ENCODE results near the gene OR2T1. TPM values are rescaled to one million over a fixed set of nuclear protein-coding genes. Genes with fewer than 3 reads are reported as not detected.
"Not testable (repeated sequence)": the region's sequence is repeated elsewhere in the genome, so short reads cannot be mapped to it uniquely, and the experiment has no call there.

The OR2T1 gene
- total and polyA plus RNA-seq, 7 experiments from 2014 or later = not detected

GRCh38 chr1:248431683-248432082 is 28.8 kb downstream of the OR2T1 start:
- intact Hi-C loops (cut with micrococcal nuclease); H3K27me3 Mint-ChIP-seq; H3K9me3 ChIP-seq (ENCODE audit: control insufficient read depth in 2 of 3, low read length in 3 of 3); H3K36me3 ChIP-seq (ENCODE audit: control insufficient read depth in 2 of 3, insufficient read depth in 3 of 3, low read length in 3 of 3); CTCF ChIA-PET; POLR2A ChIA-PET; H3K27me3 ChIP-seq (ENCODE audit: control insufficient read depth in 2 of 2, insufficient read depth in 2 of 2, low read length in 2 of 2); H3K9me3 Mint-ChIP-seq; DNase-seq; H3K4me1 ChIP-seq (ENCODE audit: control insufficient read depth in 2 of 2, insufficient read depth in 2 of 2, low read length in 2 of 2); H3K4me1 Mint-ChIP-seq; H3K4me3 ChIP-seq (ENCODE audit: low read length); H3K4me3 Mint-ChIP-seq; H3K36me3 Mint-ChIP-seq; H3K27ac Mint-ChIP-seq; H3K27ac ChIP-seq (ENCODE audit: low read depth, low read length); ATAC-seq: not testable (repeated sequence)

DNA sequence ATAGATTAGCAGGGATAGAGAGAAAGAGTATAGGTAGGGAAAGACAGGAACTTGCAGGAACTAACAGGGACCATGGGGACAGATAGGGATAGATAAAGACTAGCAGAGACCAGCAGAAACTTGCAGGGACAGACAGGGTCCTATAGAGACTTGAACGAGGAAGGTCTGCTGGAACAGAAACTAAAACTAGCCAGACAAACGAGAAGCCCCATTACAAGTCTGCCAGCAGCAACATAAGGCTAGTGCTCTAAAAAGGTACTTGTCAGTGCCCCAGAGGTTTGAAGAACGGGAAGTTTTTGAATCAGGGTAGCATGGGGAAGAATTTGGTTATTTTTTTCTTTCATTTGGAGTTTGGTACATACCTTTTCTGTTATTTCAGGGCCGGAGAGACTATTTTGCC is 29.4 kb downstream of the OR2T1 start:
- H3K4me3 Mint-ChIP-seq; H3K9me3 Mint-ChIP-seq; H3K4me1 Mint-ChIP-seq; H3K4me1 ChIP-seq (ENCODE audit: control insufficient read depth in 2 of 2, insufficient read depth in 2 of 2, low read length in 2 of 2); H3K27ac ChIP-seq (ENCODE audit: low read depth, low read length); ATAC-seq; CTCF ChIA-PET; H3K4me3 ChIP-seq (ENCODE audit: low read length); H3K27me3 ChIP-seq (ENCODE audit: control insufficient read depth in 2 of 2, insufficient read depth in 2 of 2, low read length in 2 of 2); H3K27me3 Mint-ChIP-seq; POLR2A ChIA-PET; H3K27ac Mint-ChIP-seq; intact Hi-C loops (cut with micrococcal nuclease); H3K9me3 ChIP-seq (ENCODE audit: control insufficient read depth in 2 of 3, low read length in 3 of 3); H3K36me3 ChIP-seq (ENCODE audit: control insufficient read depth in 2 of 3, insufficient read depth in 3 of 3, low read length in 3 of 3); H3K36me3 Mint-ChIP-seq; DNase-seq: not testable (repeated sequence)

- DNase-seq; H3K4me3 ChIP-seq (ENCODE audit: low read length); H3K4me3 Mint-ChIP-seq: not testable (repeated sequence)
Observed at GRCh38 chr1:248433811-248434415, 31.1 kb downstream of the OR2T1 start.

GRCh38 chr1:248434913-248435312 is 32.1 kb downstream of the OR2T1 start:
- ATAC-seq; H3K36me3 Mint-ChIP-seq; H3K4me1 Mint-ChIP-seq; H3K9me3 Mint-ChIP-seq; intact Hi-C loops (cut with micrococcal nuclease); H3K4me3 Mint-ChIP-seq; H3K4me3 ChIP-seq (ENCODE audit: low read length); H3K27ac ChIP-seq (ENCODE audit: low read depth, low read length); H3K27me3 Mint-ChIP-seq; H3K27me3 ChIP-seq (ENCODE audit: control insufficient read depth in 2 of 2, insufficient read depth in 2 of 2, low read length in 2 of 2); CTCF ChIA-PET; POLR2A ChIA-PET; H3K36me3 ChIP-seq (ENCODE audit: control insufficient read depth in 2 of 3, insufficient read depth in 3 of 3, low read length in 3 of 3); H3K27ac Mint-ChIP-seq; DNase-seq; H3K9me3 ChIP-seq (ENCODE audit: control insufficient read depth in 2 of 3, low read length in 3 of 3); H3K4me1 ChIP-seq (ENCODE audit: control insufficient read depth in 2 of 2, insufficient read depth in 2 of 2, low read length in 2 of 2): not testable (repeated sequence)

More at GRCh38 chr1:248433811-248434415, 31.1 kb downstream of the OR2T1 start:
- H3K4me1 Mint-ChIP-seq; H3K36me3 Mint-ChIP-seq; H3K27ac ChIP-seq (ENCODE audit: low read depth, low read length); CTCF ChIA-PET; ATAC-seq; H3K9me3 Mint-ChIP-seq; H3K27me3 ChIP-seq (ENCODE audit: control insufficient read depth in 2 of 2, insufficient read depth in 2 of 2, low read length in 2 of 2); H3K36me3 ChIP-seq (ENCODE audit: control insufficient read depth in 2 of 3, insufficient read depth in 3 of 3, low read length in 3 of 3); H3K4me1 ChIP-seq (ENCODE audit: control insufficient read depth in 2 of 2, insufficient read depth in 2 of 2, low read length in 2 of 2); POLR2A ChIA-PET; H3K27me3 Mint-ChIP-seq; intact Hi-C loops (cut with micrococcal nuclease); H3K9me3 ChIP-seq (ENCODE audit: control insufficient read depth in 2 of 3, low read length in 3 of 3); H3K27ac Mint-ChIP-seq: not testable (repeated sequence)

DNA sequence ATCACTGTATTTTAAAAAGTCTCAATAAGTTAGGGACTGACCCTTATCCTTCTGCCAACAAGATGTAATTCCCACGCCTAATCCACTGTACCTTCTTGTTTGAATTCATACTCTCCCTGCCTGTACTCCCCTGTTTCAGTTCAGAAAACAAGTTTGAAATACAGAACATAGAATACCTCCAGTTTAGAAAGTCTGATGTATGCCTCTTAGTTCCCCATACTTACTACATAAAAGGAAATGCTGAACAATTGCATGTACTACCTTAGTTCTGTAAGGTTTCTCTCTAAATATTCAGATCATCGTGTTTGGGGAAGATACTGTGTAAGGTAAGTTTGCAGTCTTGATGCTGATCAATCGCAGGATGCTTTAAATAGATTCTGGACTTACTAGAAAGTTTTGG is 33.5 kb downstream of the OR2T1 start:
- H3K4me1 ChIP-seq (ENCODE audit: control insufficient read depth in 2 of 2, insufficient read depth in 2 of 2, low read length in 2 of 2); H3K4me3 Mint-ChIP-seq; H3K27ac ChIP-seq (ENCODE audit: low read depth, low read length); H3K36me3 Mint-ChIP-seq; H3K36me3 ChIP-seq (ENCODE audit: control insufficient read depth in 2 of 3, insufficient read depth in 3 of 3, low read length in 3 of 3); CTCF ChIA-PET; H3K27me3 Mint-ChIP-seq; ATAC-seq; H3K27ac Mint-ChIP-seq; H3K9me3 ChIP-seq (ENCODE audit: control insufficient read depth in 2 of 3, low read length in 3 of 3); H3K9me3 Mint-ChIP-seq; intact Hi-C loops (cut with micrococcal nuclease); H3K4me1 Mint-ChIP-seq; DNase-seq; H3K4me3 ChIP-seq (ENCODE audit: low read length); POLR2A ChIA-PET; H3K27me3 ChIP-seq (ENCODE audit: control insufficient read depth in 2 of 2, insufficient read depth in 2 of 2, low read length in 2 of 2): not testable (repeated sequence)

GRCh38 chr1:248438668-248439067 is 35.8 kb downstream of the OR2T1 start:
- not testable (repeated sequence) for H3K4me1 Mint-ChIP-seq

GRCh38 chr1:248439283-248439682 is 36.4 kb downstream of the OR2T1 start:
- H3K9me3 Mint-ChIP-seq; H3K4me3 Mint-ChIP-seq; DNase-seq; H3K27ac ChIP-seq (ENCODE audit: low read depth, low read length); H3K4me1 ChIP-seq (ENCODE audit: control insufficient read depth in 2 of 2, insufficient read depth in 2 of 2, low read length in 2 of 2); intact Hi-C loops (cut with micrococcal nuclease); POLR2A ChIA-PET; H3K4me1 Mint-ChIP-seq; H3K36me3 ChIP-seq (ENCODE audit: control insufficient read depth in 2 of 3, insufficient read depth in 3 of 3, low read length in 3 of 3); H3K4me3 ChIP-seq (ENCODE audit: low read length); H3K27ac Mint-ChIP-seq; H3K36me3 Mint-ChIP-seq; ATAC-seq; CTCF ChIA-PET; H3K27me3 ChIP-seq (ENCODE audit: control insufficient read depth in 2 of 2, insufficient read depth in 2 of 2, low read length in 2 of 2); H3K27me3 Mint-ChIP-seq; H3K9me3 ChIP-seq (ENCODE audit: control insufficient read depth in 2 of 3, low read length in 3 of 3): not testable (repeated sequence)

More at GRCh38 chr1:248438668-248439067, 35.8 kb downstream of the OR2T1 start:
- H3K27ac Mint-ChIP-seq; H3K4me3 ChIP-seq (ENCODE audit: low read length); ATAC-seq; intact Hi-C loops (cut with micrococcal nuclease); H3K9me3 Mint-ChIP-seq; H3K27me3 Mint-ChIP-seq; CTCF ChIA-PET; H3K36me3 Mint-ChIP-seq; H3K4me1 ChIP-seq (ENCODE audit: control insufficient read depth in 2 of 2, insufficient read depth in 2 of 2, low read length in 2 of 2); POLR2A ChIA-PET; H3K4me3 Mint-ChIP-seq; H3K27me3 ChIP-seq (ENCODE audit: control insufficient read depth in 2 of 2, insufficient read depth in 2 of 2, low read length in 2 of 2); H3K9me3 ChIP-seq (ENCODE audit: control insufficient read depth in 2 of 3, low read length in 3 of 3); H3K27ac ChIP-seq (ENCODE audit: low read depth, low read length); H3K36me3 ChIP-seq (ENCODE audit: control insufficient read depth in 2 of 3, insufficient read depth in 3 of 3, low read length in 3 of 3); DNase-seq: not testable (repeated sequence)
